Endometrial microvascular endothelial cells (primary cell): ENCODE results near the gene ELK3. TPM values are rescaled to one million over a fixed set of nuclear protein-coding genes. Genes with fewer than 3 reads are reported as not detected.
"Not testable (repeated sequence)": the region's sequence is repeated elsewhere in the genome, so short reads cannot be mapped to it uniquely, and the experiment has no call there.

Source experiments
- in situ Hi-C: cut with HindIII; loops from 2 replicates; pipeline ENCODE4 v1.10.0; 2017; ENCODE audit warnings: low sequenced_read_pairs, low pct_unique_long_range_greater_than_20kb; ENCODE audit errors: inconsistent ontology term
- total RNA-seq: library from RNA; depleted of rRNA; stranded (reverse); fragments of >200 nt; gene quantifications from one replicate; pipeline ENCODE4 v1.2.3, GENCODE V29; 2015; ENCODE audit errors: inconsistent ontology term

Gene ELK3
- total RNA-seq, 1 donor from 2014 or later = 28.1 TPM

DNA sequence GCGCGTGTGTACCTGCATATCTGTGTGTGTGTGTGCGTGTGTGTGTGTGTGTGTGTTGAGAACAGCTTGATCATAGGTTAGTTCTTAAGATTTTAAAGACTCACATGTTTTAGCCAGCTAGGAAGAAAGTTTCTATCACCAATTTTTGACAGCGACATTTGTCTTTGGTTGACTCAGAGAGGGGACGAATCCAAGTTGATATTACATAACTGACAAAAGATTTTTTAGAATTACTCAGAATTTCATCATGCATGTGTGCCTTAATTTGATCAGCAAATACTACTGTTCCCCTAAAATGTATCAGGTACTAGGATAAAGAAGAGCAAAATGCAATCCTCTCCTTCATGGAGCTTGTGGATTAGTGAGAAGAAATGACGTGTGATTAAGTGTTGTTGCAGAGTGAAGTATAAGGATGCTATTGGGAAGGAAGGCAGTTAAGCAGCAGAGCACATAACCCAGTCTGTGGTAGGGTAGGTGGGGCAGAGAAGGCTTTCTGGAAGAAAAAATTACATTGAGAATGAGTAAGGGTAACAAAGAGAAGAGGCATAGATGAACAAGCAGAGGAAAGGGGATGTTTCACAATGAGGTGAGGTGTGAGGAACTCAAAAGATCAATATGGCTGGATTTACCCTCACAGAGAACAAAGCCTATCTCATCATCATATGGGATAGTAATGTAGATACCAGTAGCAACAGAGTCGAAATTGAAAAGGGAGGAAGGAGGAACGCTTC lies 77.5 kb downstream of the ELK3 start:
- in situ Hi-C loops = no loop called here

DNA sequence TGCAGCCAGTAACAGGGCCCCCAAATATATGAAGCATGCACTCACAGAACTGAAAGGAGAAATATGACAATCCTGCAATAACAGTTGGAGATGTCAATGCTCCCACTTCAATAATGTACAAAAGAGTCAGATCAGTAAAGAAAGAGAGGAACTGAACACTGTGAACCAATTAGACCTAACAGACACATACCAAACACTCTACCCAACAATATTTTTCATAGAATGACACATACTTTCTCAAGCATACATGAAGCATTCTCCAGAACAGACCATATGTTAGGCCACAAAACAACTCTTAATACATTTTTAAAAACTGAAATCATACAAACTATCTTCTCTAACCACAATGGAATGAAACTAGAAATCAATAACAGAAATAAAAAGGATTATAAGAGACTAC lies 80.2 kb downstream of the ELK3 start:
- in situ Hi-C loops = no loop called here

DNA sequence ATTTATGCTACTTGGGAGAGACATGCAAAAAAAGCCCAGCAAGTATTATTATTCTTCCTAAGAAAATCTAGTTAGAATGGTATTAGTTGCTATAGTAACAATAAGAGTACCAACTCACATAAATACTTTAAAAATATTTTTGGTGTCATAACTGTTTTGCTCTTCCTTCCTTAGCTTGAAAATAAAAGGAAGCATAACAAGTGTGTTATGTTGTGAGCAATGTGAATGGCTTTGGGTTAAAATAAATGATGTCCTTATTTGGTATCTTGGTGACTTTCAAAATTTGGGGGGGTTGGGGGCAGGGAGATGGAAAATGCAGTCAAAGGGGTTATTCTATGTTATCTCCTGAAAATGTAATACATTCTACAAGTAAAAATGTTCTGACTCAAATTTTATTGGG lies 91.0 kb downstream of the ELK3 start:
- in situ Hi-C loops = loop anchor here (25.0 kb wide), 1 partner anchor 102 kb away; no protein-coding TSS in a partner anchor

DNA sequence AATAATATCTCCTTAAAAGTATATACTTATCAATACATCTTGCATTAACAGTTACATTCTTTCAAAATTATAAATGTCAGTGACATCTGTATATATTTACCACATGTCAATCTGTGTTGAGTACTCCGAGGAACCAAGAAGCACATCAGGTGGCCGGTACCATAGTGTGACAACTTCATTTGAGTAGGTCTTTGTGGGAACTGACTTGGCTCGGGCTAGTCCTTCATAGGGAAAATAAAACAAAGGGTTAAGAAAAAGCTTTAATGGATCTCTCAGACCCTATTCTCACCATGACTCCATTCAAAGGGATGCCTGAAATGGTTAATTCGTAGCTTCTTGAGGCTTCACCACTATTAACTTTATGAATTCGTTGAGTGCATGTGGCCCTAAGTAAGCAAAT lies 94.9 kb downstream of the ELK3 start:
- in situ Hi-C loops = loop anchor here (25.0 kb wide), 1 partner anchor 98 kb away; no protein-coding TSS in a partner anchor

DNA sequence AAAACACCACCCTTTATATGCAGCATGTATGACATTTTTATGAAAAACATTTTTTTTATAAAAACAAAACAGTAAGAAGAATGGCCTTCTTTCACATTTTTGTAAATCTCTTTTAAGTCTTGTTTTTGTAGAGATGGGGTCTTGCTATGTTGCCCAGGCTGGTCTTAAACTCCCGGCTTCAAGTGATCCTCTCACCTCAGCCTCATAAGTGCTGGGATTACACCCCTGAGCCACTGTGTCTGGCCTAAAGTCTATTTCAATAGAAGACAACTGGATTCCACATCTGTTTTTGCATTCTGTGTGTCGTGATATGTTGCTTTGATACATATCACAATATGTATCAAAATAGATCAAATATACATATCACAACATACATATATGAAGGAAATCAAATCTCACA lies 98.9 kb downstream of the ELK3 start:
- in situ Hi-C loops = loop anchor here (25.0 kb wide), 1 partner anchor 94 kb away; no protein-coding TSS in a partner anchor

DNA sequence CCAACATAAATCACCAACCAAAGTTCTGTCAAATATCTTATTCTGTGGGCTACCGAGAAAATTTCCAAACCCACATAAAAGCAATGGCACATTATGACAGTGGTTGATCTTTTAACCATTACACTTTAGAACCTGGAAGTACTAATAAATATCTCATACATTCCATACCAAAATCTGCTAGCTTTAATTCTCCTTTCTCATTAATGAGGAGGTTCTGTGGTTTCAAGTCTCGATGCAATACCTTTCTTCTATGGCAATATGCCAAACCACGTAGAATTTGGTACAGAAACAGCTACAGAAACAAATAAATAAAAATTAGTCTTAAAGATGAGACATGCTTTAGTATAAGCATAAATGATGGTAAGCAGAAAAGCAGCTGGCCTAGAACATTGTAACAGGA lies 100.7 kb downstream of the ELK3 start:
- in situ Hi-C loops = loop anchor here (25.0 kb wide), 1 partner anchor 92 kb away; no protein-coding TSS in a partner anchor

DNA sequence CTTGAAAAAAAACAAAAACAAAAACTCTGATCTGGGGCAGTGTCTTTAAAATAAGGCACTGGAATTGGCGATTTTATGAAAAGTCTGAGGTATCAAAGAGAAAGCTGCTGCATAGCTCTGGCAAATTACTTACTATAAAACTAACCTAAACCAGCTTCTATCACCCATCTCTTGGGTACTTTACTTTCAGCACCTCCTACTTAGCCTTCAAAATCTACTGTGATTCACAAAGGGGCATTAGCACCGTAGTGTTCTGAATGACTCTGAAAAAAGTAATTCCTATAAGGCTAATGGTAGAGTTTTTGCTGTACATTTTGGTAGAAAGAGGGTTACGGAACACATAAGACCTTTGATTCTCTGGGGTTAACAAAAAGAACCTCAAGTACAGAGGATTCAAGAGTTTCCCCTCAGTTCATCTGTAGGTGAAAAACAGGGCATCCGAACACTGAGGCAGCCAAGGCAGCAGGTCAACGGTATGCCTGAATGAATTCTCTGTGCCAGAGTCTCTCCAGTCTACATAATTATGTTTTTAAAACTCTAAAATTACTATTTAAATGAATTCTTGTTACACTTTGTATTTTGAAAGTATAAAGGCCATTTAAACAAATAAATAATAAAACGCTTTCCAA lies 101.5 kb downstream of the ELK3 start:
- in situ Hi-C loops = loop anchor here (25.0 kb wide), 1 partner anchor 92 kb away; no protein-coding TSS in a partner anchor

DNA sequence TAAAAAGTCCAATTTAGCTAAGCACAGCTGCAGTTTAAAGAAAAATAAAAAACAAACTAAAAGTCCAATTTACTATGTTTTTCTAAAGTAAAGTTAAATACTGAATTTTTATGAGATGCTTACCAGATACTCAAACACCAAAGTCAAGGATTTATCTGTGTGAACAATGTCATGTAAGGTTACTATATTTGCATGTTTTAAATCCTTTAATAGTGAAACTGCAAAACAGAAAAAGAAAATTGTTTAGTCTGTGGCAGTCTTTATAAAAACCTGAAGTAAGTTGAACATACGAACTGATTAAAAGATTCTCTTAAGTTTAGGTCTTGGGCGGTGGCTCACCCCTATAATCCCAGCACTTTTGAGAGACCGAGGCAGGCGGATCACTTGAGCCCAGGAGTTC lies 103.3 kb downstream of the ELK3 start:
- in situ Hi-C loops = loop anchor here (25.0 kb wide), 1 partner anchor 90 kb away; no protein-coding TSS in a partner anchor

DNA sequence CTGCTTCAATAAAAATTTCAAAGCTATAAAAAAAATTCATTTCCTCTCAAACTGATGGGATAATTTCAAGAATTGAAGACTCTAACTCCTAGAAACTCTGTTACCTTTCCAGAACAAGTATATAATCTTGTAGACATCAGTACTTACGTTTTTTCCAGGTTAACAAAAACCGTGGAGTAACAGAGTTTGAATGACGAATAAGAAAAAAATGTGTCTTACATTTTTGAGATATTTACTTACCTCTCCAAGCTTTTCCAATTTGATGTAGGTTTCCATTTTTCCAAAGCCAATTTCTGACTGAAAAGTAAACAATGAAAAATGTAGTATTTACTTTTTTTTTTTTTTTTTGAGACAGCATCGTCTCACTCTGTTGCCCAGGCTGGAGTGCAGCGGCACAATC lies 105.9 kb downstream of the ELK3 start:
- in situ Hi-C loops = no loop called here

DNA sequence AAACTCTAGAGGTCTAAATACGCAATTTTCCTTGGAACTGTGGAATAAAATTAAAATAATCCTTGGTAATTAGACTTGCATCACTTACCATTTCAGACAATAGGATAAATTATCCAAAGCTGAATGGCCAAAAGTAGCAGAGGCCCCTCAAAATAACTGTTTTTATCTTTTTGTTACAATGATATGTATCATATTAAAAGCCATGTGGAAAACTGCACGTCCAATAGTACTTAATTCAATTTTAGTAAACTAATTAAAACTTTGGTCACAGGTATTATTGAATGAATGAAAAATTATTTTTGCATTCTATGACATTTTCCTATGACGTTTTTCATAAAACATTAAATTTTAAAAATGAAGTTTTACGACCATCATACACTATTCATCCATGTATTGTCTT lies 107.6 kb downstream of the ELK3 start:
- in situ Hi-C loops = no loop called here

DNA sequence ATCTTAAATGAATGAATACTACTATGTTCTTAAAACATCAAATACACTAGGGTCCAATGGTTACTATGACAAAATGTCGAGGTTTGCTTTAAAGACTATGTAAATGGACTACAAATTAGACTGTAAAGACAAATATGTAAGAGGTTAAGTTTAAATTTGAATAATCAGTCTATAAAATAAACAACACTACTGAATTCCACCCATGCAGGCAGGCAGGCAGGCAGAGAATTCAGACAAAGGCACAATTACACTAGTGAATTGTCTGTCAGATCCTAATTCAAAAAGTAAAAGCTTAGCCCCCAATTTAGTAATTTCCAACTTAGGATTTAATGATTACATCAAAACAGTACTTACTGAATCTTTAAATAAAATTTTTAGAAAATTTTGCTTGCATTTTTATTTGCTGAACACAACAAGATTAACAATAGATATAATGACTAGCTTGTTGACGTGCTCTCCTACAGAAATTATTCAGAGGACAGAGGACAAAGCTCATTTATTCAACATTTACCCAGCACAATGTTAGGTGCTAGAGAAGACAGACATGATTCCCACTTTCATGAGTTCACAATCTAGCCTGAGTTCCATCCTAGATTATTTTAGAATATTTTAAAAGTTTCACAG lies 108.6 kb downstream of the ELK3 start:
- in situ Hi-C loops = no loop called here

DNA sequence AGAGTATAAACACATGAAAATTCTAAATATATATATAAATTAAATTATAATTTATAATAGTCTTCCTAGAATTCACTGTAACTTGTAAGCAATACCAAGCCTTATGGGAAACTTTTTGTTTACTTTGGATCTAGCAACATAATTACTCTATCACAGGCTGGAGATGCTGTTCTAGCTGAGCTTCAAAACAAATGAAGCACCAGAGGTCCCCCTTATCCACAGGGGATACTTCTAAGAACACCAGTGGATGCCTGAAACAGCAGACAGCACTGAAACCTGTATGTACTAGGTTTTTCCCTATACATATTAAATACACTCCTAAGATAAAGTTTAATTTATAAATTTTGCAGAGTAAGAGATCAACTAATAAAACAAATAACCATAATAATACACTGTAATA lies 109.5 kb downstream of the ELK3 start:
- in situ Hi-C loops = no loop called here

DNA sequence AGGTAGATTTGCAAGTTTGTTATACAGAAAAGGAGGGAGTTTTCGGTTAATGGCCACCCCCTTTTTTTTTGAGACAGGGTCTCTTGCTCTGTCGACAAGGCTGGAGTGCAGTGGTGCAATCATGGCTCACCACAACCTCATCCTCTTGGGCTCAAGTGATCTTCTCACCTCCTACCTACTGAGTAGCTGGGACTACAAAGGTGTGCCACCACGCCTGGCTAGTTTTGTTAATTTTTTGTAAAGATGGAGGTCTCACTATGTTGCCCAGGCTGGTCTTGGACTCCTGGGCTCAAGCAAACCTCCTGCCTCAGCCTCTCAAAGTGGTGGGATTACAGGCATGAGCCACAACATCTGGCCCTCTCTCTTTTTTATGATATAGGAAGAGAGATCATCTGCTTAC lies 111.5 kb downstream of the ELK3 start:
- in situ Hi-C loops = no loop called here

DNA sequence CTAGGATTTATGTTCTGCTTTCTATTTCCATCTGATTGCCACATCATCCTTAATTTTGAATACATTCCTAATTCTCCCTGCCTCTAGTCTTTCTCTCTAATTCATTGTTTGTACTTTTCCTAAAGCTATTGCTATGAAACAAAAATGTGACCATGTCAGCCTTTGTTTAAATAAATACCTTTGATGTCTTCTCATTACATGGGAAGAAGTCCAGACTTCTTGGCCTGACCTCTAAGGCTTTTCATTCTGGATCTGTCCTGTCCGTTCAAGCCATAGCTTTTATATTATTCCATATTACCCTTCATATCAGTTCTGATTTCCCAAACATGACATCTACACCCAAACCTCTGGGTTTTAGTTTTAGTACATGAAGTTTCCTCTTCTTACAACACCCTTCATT lies 114.7 kb downstream of the ELK3 start:
- in situ Hi-C loops = no loop called here

DNA sequence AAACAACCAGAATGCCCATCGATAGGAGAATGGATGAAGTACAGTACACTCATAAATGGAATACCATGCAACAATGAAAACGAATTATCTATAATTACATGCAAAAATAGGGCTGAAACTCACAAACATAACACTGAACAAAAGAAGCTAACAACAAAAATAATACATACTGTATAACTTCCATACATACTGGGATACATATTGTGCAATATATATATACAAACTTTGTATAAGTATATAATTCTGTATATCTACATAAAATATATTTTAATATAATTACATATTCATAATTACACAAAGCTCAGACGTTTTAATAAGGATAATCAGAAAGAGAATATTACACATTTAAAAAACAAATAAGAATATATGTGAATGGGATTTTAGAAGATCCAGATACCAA lies 115.9 kb downstream of the ELK3 start:
- in situ Hi-C loops = no loop called here

DNA sequence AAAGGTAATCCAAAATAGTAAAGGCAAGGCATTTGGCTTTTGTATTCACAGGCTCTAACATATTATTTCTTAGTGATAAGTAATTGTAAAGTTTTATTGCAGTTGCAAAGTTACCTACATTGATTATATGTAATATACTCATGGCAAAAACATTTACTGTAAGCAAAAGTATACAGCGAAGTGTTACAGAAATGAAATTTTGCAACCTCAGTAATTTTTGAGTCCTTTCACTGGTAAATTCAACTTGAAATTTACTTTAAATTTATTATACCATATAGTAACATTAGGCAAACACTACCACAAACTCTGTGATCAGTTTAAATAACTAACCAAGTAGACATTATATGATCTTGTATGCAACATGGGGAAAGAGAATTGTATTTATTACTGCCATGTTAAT lies 117.0 kb downstream of the ELK3 start:
- in situ Hi-C loops = no loop called here

DNA sequence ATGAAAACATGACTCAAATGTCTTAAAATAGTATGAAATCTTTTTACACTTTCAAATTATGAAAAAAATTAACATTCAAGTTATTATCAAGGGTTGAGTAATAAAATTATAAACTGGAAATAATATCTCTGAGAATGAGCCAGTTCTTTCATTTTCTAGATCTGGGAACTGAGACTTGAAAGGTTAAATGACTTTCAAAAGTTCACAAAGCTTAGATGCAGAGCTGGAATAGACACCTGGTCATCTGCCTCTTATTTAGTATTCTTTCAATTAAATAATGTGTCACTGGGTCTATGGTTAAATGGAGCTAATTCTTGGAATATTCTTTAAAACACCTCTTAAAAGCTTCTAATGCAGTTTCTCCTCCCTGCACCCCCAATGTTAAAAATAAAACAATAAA lies 119.4 kb downstream of the ELK3 start:
- in situ Hi-C loops = no loop called here

DNA sequence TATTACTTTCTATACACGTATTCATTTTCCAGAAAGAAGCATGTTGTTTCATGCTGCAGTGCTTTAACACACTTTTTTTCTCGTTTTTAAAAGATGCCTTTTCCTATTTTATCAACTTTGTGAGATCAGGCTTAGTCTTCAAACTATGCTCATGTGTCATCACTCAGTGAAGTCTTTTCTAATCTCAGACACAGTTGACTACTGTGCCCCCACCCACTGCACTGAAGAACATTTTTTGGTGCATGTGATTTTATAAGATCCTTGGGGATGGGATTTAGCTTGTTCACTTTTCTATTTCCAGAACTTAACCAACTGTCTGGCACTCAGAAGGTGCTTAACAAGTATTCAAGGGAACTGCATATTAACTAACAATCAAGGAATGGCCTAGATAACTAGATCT lies 120.5 kb downstream of the ELK3 start:
- in situ Hi-C loops = no loop called here

DNA sequence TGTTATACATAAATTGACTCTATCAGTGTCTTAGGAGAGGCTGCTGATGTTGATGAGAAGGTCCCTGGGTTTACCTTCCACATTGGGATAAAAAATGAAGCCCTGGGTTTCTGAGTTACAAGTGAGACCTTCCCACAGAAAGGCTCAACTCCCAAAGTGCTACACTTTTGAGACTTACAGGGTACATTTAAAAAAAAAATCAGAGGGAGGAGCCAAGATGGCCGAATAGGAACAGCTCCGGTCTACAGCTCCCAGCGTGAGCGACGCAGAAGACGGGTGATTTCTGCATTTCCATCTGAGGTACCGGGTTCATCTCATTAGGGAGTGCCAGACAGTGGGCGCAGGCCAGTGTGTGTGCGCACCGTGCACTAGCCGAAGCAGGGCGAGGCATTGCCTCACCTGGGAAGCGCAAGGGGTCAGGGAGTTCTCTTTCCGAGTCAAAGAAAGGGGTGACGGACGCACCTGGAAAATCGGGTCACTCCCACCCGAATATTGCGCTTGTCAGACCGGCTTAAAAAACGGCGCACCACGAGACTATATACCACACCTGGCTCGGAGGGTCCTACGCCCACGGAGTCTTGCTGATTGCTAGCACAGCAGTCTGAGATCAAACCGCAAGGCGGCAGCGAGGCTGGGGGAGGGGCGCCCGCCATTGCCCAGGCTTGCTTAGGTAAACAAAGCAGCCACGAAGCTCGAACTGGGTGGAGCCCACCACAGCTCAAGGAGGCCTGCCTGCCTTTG lies 121.7 kb downstream of the ELK3 start:
- in situ Hi-C loops = not testable (repeated sequence)
